ENCODE data around the gene AP5Z1. TPM values are rescaled to one million over a fixed set of nuclear protein-coding genes. Genes with fewer than 3 reads are reported as not detected.

AP5Z1 gene
- total RNA-seq, 1 experiment from 2014 or later = 66.8 TPM

DNA sequence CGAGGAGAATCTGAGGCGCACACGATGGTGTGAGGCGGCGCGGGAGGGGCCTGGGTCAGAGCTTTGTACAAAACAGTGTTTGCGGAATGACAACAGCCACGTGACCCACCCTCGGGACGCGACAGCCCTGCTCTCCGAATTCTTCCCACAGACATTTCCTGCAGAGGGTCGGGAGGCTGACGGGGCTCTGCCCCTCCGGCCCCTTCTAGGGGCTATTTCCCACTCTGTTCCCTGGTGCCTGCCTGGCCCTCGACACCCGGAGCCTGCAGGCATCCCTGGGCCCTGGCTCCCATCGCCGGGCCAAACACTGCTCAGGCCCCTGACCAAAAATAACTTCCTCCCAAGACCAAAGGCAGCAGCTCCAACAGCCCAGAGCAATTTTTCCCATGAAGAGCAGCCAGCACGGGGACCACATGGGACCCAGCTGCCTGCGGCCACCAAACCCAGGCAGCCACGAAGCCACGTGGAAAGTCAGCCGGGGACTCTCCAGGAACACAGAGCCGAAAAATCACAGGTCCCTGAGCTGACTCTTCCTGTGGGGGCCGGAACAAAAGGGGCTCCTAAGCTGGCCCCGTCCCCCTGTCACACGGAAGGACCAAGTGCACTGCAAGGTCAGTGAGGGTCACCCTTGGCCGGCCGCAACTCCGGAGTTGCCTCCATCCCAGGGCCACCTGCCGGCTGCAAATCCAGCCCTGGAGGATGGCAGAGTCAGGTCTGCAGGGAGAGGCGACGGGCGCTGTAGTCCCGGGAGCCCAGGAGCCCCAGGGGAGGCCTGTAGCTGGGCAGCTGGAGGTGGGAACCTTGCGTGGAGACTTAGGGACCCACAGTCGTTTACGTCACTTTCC, 44.4 kb downstream of the AP5Z1 start:
- Histone ChIP-seq H3K4me1 (no peaks in the 10 kb centered on the region), H3K36me3 (ENCODE audit: control insufficient read depth, insufficient read depth, low read length) (no peaks in the 10 kb centered on the region), H3K27me3 (replicated peaks; ENCODE audit: control insufficient read depth, insufficient read depth, low read length) (no peaks in the 10 kb centered on the region; the same call in 1 of the 2 replicates), H3K9me3 (no peaks in the 10 kb centered on the region), H3K4me3 (ENCODE audit: low read depth, low read length) (no peak overlapping the region)
- intact Hi-C loops (cut with micrococcal nuclease; ENCODE audit: unreplicated experiment) = no loop called here
- H3K4me1 Mint-ChIP-seq (ENCODE audit: low read depth, unreplicated experiment) = no peaks in the 10 kb centered on the region
- no peak overlapping the region for H3K4me3 Mint-ChIP-seq (ENCODE audit: unreplicated experiment)
- H3K36me3 Mint-ChIP-seq (ENCODE audit: insufficient read depth, unreplicated experiment) = no peaks in the 10 kb centered on the region
- ChIA-PET CTCF (no interaction called here), POLR2A (no interaction called here)
- TF ChIP-seq, protein P1, sequence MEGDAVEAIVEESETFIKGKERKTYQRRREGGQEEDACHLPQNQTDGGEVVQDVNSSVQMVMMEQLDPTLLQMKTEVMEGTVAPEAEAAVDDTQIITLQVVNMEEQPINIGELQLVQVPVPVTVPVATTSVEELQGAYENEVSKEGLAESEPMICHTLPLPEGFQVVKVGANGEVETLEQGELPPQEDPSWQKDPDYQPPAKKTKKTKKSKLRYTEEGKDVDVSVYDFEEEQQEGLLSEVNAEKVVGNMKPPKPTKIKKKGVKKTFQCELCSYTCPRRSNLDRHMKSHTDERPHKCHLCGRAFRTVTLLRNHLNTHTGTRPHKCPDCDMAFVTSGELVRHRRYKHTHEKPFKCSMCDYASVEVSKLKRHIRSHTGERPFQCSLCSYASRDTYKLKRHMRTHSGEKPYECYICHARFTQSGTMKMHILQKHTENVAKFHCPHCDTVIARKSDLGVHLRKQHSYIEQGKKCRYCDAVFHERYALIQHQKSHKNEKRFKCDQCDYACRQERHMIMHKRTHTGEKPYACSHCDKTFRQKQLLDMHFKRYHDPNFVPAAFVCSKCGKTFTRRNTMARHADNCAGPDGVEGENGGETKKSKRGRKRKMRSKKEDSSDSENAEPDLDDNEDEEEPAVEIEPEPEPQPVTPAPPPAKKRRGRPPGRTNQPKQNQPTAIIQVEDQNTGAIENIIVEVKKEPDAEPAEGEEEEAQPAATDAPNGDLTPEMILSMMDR (IDR thresholded peaks at IDR 0.05; ENCODE audit: insufficient read depth in 1 of 2, low read depth in 1 of 2, low read length in 1 of 2, severe bottlenecking in 1 of 2, unreplicated experiment in 1 of 2) = no peak
- BruUV-seq (replicated peaks) = no TSS peak
- no peak overlapping the region for H3K27ac Mint-ChIP-seq (ENCODE audit: unreplicated experiment)
- H3K9me3 Mint-ChIP-seq (ENCODE audit: unreplicated experiment) = no peaks in the 10 kb centered on the region
- DNase-seq = no peak
- peaks cover 14% of the 10 kb centered on the region for H3K27me3 Mint-ChIP-seq (ENCODE audit: insufficient read depth, unreplicated experiment)

DNA sequence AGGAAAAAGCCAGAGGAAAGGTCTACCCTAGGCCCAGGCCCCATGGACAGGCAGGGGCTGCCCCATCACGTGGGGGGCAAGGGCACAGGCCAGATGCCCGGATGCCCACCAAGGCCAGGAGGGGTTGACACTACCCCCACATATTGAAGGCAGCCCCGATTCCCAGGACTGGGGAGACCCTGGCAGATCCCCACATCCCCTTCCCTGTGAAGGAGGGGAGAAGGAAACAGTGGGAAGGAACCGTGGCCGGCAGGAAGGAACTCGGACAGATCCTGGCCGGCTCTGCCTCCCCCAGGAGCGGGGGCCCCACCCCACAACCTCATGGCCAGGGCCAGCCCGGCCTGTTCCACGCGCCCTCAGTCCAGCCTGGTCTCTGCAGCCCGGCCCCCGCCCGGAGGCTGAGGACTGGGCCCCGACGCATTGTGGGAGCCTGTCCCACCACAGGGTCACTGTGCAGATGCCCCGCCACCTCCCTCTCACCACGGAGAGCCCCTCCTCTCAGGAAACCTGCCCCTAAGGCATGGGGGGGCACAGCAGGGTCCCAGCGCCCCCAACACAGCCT, 45.1 kb downstream of the AP5Z1 start:
- no TSS peak for BruUV-seq (replicated peaks)
- CTCF ChIA-PET = no interaction called here
- intact Hi-C loops (cut with micrococcal nuclease; ENCODE audit: unreplicated experiment) = no loop called here

DNA sequence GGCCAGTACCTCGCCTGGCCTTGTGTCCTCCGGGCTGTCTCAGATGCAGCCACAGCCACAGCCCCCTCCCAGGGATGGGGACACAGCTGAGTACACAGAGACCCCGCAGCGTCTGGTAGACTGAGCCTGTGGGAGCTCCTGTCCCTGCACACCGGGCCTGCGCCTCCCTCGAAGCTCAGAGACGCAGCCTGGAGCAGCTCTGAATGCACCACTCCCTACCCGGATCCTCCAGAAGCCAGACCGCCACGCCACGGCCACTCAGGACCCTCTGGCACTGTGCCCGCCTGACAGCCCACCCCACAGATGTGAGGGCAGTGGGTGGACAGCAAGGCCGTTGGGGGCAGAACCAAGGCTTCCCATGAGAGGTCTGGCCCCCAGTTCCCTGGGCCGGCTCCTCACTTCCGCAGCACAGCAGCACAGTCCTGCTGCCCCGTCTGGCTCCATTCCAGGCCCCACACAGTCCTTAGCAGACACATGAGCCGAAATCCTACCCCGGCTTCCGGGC, 45.6 kb downstream of the AP5Z1 start:
- Mint-ChIP-seq H3K27me3 (ENCODE audit: insufficient read depth, unreplicated experiment) (peaks cover 14% of the 10 kb centered on the region), H3K27ac (ENCODE audit: unreplicated experiment) (no peak overlapping the region), H3K9me3 (ENCODE audit: unreplicated experiment) (no peaks in the 10 kb centered on the region), H3K36me3 (ENCODE audit: insufficient read depth, unreplicated experiment) (no peaks in the 10 kb centered on the region), H3K4me3 (ENCODE audit: unreplicated experiment) (no peak overlapping the region), H3K4me1 (ENCODE audit: low read depth, unreplicated experiment) (no peaks in the 10 kb centered on the region)
- BruUV-seq (replicated peaks) = no TSS peak
- no peak for DNase-seq
- intact Hi-C loops (cut with micrococcal nuclease; ENCODE audit: unreplicated experiment) = no loop called here
- Histone ChIP-seq H3K4me1 (no peaks in the 10 kb centered on the region), H3K27me3 (replicated peaks; ENCODE audit: control insufficient read depth, insufficient read depth, low read length) (no peaks in the 10 kb centered on the region), H3K4me3 (ENCODE audit: low read depth, low read length) (no peak overlapping the region), H3K9me3 (no peaks in the 10 kb centered on the region), H3K36me3 (ENCODE audit: control insufficient read depth, insufficient read depth, low read length) (no peaks in the 10 kb centered on the region)
- ChIA-PET POLR2A (no interaction called here), CTCF (no interaction called here)
- TF ChIP-seq, protein P1 (IDR thresholded peaks at IDR 0.05; ENCODE audit: insufficient read depth in 1 of 2, low read depth in 1 of 2, low read length in 1 of 2, severe bottlenecking in 1 of 2, unreplicated experiment in 1 of 2) = no peak

More for the DNA sequence above, 45.1 kb downstream of the AP5Z1 start:
- Mint-ChIP-seq H3K4me1 (ENCODE audit: low read depth, unreplicated experiment) (no peaks in the 10 kb centered on the region), H3K4me3 (ENCODE audit: unreplicated experiment) (no peak overlapping the region), H3K36me3 (ENCODE audit: insufficient read depth, unreplicated experiment) (no peaks in the 10 kb centered on the region), H3K9me3 (ENCODE audit: unreplicated experiment) (no peaks in the 10 kb centered on the region), H3K27ac (ENCODE audit: unreplicated experiment) (no peak overlapping the region), H3K27me3 (ENCODE audit: insufficient read depth, unreplicated experiment) (peaks cover 14% of the 10 kb centered on the region)
- no peaks in the 10 kb centered on the region for H3K36me3 ChIP-seq (ENCODE audit: control insufficient read depth, insufficient read depth, low read length)
- no peaks in the 10 kb centered on the region for H3K4me1 ChIP-seq
- H3K4me3 ChIP-seq (ENCODE audit: low read depth, low read length) = no peak overlapping the region
- POLR2A ChIA-PET = no interaction called here
- H3K27me3 ChIP-seq (replicated peaks; ENCODE audit: control insufficient read depth, insufficient read depth, low read length) = no peaks in the 10 kb centered on the region; the same call in 1 of the 2 replicates
- TF ChIP-seq, protein P1 (IDR thresholded peaks at IDR 0.05; ENCODE audit: insufficient read depth in 1 of 2, low read depth in 1 of 2, low read length in 1 of 2, severe bottlenecking in 1 of 2, unreplicated experiment in 1 of 2) = no peak
- H3K9me3 ChIP-seq = no peaks in the 10 kb centered on the region
- DNase-seq = no peak

All from Caco-2 (cell line).